NCI-H748 treated with DMSO at 0.1 percent for 48 hours (cell line): ENCODE data around the gene BBX.
"Not testable (repeated sequence)": the region's sequence is repeated elsewhere in the genome, so short reads cannot be mapped to it uniquely, and the experiment has no call there.

ENCODE experiments used
- DNase-seq: peaks from one replicate; lab custom pipeline; 2025; lab: John Stamatoyannopoulos, UW

BBX gene

GRCh38 chr3:107800710-107801109 is 277.9 kb downstream of the BBX start:
- no peak for DNase-seq

- DNase-seq: no peak
Observed at GRCh38 chr3:107803170-107803569, 280.4 kb downstream of the BBX start.

- DNase-seq: no peak
Observed at GRCh38 chr3:107806021-107806420, 283.3 kb downstream of the BBX start.

- DNase-seq: peak; percentile 59
Observed at GRCh38 chr3:107806536-107806935, 283.8 kb downstream of the BBX start.

GRCh38 chr3:107810171-107811071 is 287.7 kb downstream of the BBX start:
- no peak for DNase-seq

GRCh38 chr3:107813026-107813425 is 290.3 kb downstream of the BBX start:
- DNase-seq: no peak

- no peak for DNase-seq
Observed at GRCh38 chr3:107816107-107816506, 293.3 kb downstream of the BBX start.

- no peak for DNase-seq
Observed at GRCh38 chr3:107817076-107817475, 294.3 kb downstream of the BBX start.

- DNase-seq: no peak
Observed at GRCh38 chr3:107818025-107818424, 295.3 kb downstream of the BBX start.

GRCh38 chr3:107819656-107820055 is 296.9 kb downstream of the BBX start:
- DNase-seq: no peak

- DNase-seq: no peak
Observed at GRCh38 chr3:107822308-107822707, 299.5 kb downstream of the BBX start.

GRCh38 chr3:107824822-107825371 is 302.1 kb downstream of the BBX start:
- DNase-seq: no peak

GRCh38 chr3:107825556-107825955 is 302.8 kb downstream of the BBX start:
- DNase-seq: no peak

GRCh38 chr3:107826727-107827126 is 304.0 kb downstream of the BBX start:
- DNase-seq: no peak

- DNase-seq: no peak
Observed at GRCh38 chr3:107829185-107829584, 306.4 kb downstream of the BBX start.

GRCh38 chr3:107831590-107831989 is 308.8 kb downstream of the BBX start:
- no peak for DNase-seq

- DNase-seq: no peak
Observed at GRCh38 chr3:107833043-107833442, 310.3 kb downstream of the BBX start.

- no peak for DNase-seq
Observed at GRCh38 chr3:107833722-107834416, 311.1 kb downstream of the BBX start.

- DNase-seq: not testable (repeated sequence)
Observed at GRCh38 chr3:107835001-107835400, 312.2 kb downstream of the BBX start.

GRCh38 chr3:107837895-107838612 is 315.3 kb downstream of the BBX start:
- DNase-seq: no peak

GRCh38 chr3:107841831-107842230 is 319.1 kb downstream of the BBX start:
- DNase-seq: no peak

GRCh38 chr3:107842940-107843339 is 320.2 kb downstream of the BBX start:
- no peak for DNase-seq
